ENCODE results near the gene TOX3.

DNA sequence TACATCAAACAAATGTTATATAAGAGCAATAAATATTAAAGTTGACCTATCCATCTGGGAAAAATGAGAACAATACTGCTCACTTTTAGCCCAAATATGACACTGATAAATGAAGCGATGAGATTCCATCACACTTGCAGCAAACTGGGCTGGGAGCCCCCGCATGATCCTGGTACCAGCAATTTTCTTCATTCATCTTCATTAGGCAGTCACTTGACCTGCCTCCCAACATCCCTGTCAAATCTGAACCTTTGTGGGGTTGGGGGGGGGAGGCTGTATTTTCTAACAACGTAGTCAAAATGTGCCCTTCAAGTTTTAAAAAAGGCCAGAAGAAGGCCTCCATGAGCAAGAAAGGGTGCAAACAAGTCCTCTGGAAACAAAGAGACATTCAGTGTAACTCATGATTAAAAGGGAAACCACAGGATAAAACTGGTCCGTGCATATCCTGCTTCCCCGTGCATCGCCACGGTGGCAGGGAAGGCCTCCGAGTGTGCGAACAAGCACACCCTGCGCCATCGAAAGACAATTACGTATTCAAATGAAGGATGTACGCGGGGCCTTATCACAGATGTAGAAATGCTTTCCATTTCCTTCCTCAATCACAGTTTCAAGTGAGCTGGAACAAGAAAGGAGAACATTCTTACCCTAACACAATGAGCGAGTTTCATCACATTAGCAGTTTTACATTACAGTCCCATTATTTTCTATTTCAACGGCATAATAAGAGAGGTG lies 48.4 kb downstream of the TOX3 start:
- TF ChIP-seq EP300 (IDR thresholded peaks at IDR 0.05; ENCODE audit: low read depth), result no peak
- TF ChIP-seq, protein P1, sequence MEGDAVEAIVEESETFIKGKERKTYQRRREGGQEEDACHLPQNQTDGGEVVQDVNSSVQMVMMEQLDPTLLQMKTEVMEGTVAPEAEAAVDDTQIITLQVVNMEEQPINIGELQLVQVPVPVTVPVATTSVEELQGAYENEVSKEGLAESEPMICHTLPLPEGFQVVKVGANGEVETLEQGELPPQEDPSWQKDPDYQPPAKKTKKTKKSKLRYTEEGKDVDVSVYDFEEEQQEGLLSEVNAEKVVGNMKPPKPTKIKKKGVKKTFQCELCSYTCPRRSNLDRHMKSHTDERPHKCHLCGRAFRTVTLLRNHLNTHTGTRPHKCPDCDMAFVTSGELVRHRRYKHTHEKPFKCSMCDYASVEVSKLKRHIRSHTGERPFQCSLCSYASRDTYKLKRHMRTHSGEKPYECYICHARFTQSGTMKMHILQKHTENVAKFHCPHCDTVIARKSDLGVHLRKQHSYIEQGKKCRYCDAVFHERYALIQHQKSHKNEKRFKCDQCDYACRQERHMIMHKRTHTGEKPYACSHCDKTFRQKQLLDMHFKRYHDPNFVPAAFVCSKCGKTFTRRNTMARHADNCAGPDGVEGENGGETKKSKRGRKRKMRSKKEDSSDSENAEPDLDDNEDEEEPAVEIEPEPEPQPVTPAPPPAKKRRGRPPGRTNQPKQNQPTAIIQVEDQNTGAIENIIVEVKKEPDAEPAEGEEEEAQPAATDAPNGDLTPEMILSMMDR (IDR thresholded peaks at IDR 0.05), result no peak
- no peak for TF ChIP-seq POLR2A (IDR thresholded peaks at IDR 0.05)
- TF ChIP-seq POLR2AphosphoS5 (IDR thresholded peaks at IDR 0.05), result no peak
